Mucosa of descending colon (tissue), 3 donors: ENCODE data around the gene ZER1. TPM values are rescaled to one million over a fixed set of nuclear protein-coding genes. Genes with fewer than 3 reads are reported as not detected.

Experiments
- ATAC-seq: fragments of 200-7000 bp; cut with Tn5 transposase; one replicate; pipeline ENCODE4 v1.9.1; 2020; ENCODE audit warnings: mild to moderate bottlenecking, moderate library complexity
- DNase-seq, 3 donors: peaks; one replicate each; pipeline ENCODE4 v3.0.0-alpha.2; 2020
- H3K36me3 ChIP-seq: fragments of 200-600 bp; one replicate; pipeline ENCODE4 v1.8.0; 2021; ENCODE audit warnings: low read depth, mild to moderate bottlenecking
- H3K4me1 ChIP-seq: fragments of 200-600 bp; one replicate; pipeline ENCODE4 v1.8.0; 2021; ENCODE audit warnings: low read depth, mild to moderate bottlenecking
- H3K4me3 ChIP-seq: fragments of 200-600 bp; one replicate; pipeline ENCODE4 v1.8.0; 2021; ENCODE audit warnings: mild to moderate bottlenecking
- H3K9me3 ChIP-seq: fragments of 200-600 bp; one replicate; pipeline ENCODE4 v1.8.0; 2021; ENCODE audit warnings: mild to moderate bottlenecking
- CTCF ChIP-seq: fragments of 200-600 bp; IDR thresholded peaks from one replicate; pipeline ENCODE4 v1.8.0; 2022; ENCODE audit warnings: antibody characterized with exemption, mild to moderate bottlenecking
- intact Hi-C, 2 donors: fragments of 100-400 bp; cut with DNase I in 1 of 2; cut with micrococcal nuclease in 1 of 2; formaldehyde crosslinking; loops; one replicate each; pipeline versions ENCODE4 v1.11.0 to v1.11.1; 2022; cut with DNase I, micrococcal nuclease
- total RNA-seq, 3 donors: library from RNA; stranded (reverse); fragmentation: NEBNext Ultra II Directional in 2 of 3; extraction: Animal tissue kit (Norgen Biotek cat#: 25700) in 2 of 3; gene quantifications; one replicate each; pipeline versions ENCODE4 v1.2.1 to v1.2.4, GENCODE V29; 2021 to 2023
- donor health status: DM: no; HTN: no; CAD: no; lungs with moderate emphysema.
- donor health status: DM: no; HTN: no; CAD: no.
- donor health status: DM: no; HTN: yes; CAD: no.

Gene ZER1
- total RNA-seq, 3 donors from 2014 or later, result 54.7 to 71.3 (median 68.8) TPM

- no peaks in the 10 kb centered on the region for H3K9me3 ChIP-seq
- no peak for DNase-seq
- no peak overlapping the region for H3K4me3 ChIP-seq
- peaks cover 13% of the 10 kb centered on the region for H3K4me1 ChIP-seq
- intact Hi-C loops, result no loop called here
- no peaks in the 10 kb centered on the region for H3K36me3 ChIP-seq
- no peak for ATAC-seq
- TF ChIP-seq CTCF, result no peak
Observed at GRCh38 chr9:128765499-128765898, 6.2 kb downstream of the ZER1 start.

- DNase-seq, result no peak
- no peaks in the 10 kb centered on the region for H3K9me3 ChIP-seq
- H3K4me1 ChIP-seq, result peaks cover 4% of the 10 kb centered on the region
- intact Hi-C loops, result no loop called here
- ATAC-seq, result no peak
- no peak overlapping the region for H3K4me3 ChIP-seq
- no peak for TF ChIP-seq CTCF
- H3K36me3 ChIP-seq, result no peaks in the 10 kb centered on the region
Observed at GRCh38 chr9:128764361-128764760, 7.4 kb downstream of the ZER1 start.

GRCh38 chr9:128762671-128763449, 8.9 kb downstream of the ZER1 start:
- Histone ChIP-seq H3K4me3 (no peak overlapping the region), H3K4me1 (peaks cover 4% of the 10 kb centered on the region), H3K9me3 (no peaks in the 10 kb centered on the region), H3K36me3 (no peaks in the 10 kb centered on the region)
- DNase-seq (no peak), ATAC-seq (peak; percentile 75)
- no peak for TF ChIP-seq CTCF
- intact Hi-C loops, result no loop called here

- Histone ChIP-seq H3K36me3 (peaks cover 4% of the 10 kb centered on the region), H3K4me3 (no peak overlapping the region), H3K9me3 (no peaks in the 10 kb centered on the region), H3K4me1 (no peaks in the 10 kb centered on the region)
- ATAC-seq (no peak), DNase-seq (no peak)
- no peak for TF ChIP-seq CTCF
- intact Hi-C loops, result no loop called here
Observed at GRCh38 chr9:128757602-128758001, 14.1 kb downstream of the ZER1 start.

DNA sequence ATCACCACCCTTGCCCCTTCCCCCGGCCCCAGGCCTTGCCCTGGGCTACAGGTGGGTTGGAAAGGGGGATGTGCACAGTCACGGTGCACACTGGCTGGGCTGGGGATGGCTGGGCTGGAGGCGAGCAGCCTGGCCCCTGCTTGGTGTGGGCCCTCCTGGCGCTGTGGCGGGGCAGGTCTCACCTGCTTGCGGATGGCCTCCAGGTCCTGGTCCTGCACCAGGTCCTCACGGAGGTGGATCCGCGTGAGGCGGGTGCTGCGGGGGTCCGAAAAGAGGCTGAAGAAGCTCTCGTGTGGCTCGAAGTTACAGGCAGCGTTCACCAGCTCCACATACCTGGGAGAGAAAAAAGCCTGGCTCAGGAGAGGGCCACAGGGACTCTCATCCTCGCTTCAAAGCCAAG, 18.1 kb downstream of the ZER1 start:
- Histone ChIP-seq H3K36me3 (peaks cover 4% of the 10 kb centered on the region), H3K4me3 (no peak overlapping the region), H3K4me1 (no peaks in the 10 kb centered on the region), H3K9me3 (no peaks in the 10 kb centered on the region)
- intact Hi-C loops, result no loop called here
- ATAC-seq (no peak), DNase-seq (no peak)
- no peak for TF ChIP-seq CTCF
